Hepatocyte (in vitro differentiated cells): ENCODE measurements around the gene ARPP21. TPM values are rescaled to one million over a fixed set of nuclear protein-coding genes. Genes with fewer than 3 reads are reported as not detected.

ENCODE experiments used
- DNase-seq: peaks from one replicate; pipeline ENCODE4 v3.0.0-alpha.2; 2016; ENCODE audit warnings: low spot score
- H2AFZ ChIP-seq: fragments of 200-600 bp; sonication (generic); 2 replicates; pipeline ENCODE4 v1.6.0; 2016; ENCODE audit warnings: antibody characterized with exemption, mild to moderate bottlenecking
- H3K27ac ChIP-seq: fragments of 200-600 bp; sonication (generic); 2 replicates; pipeline ENCODE4 v1.5.1; 2016; ENCODE audit warnings: mild to moderate bottlenecking
- H3K27me3 ChIP-seq: fragments of 200-600 bp; sonication (generic); 2 replicates; pipeline ENCODE4 v1.6.1; 2016
- H3K36me3 ChIP-seq: fragments of 200-600 bp; sonication (generic); replicated peaks from 2 replicates; pipeline ENCODE4 v1.5.1; 2016; ENCODE audit warnings: low read depth; ENCODE audit not compliant: insufficient read depth
- H3K4me1 ChIP-seq: fragments of 200-600 bp; sonication (generic); 2 replicates; pipeline ENCODE4 v1.5.1; 2016; ENCODE audit warnings: mild to moderate bottlenecking, moderate library complexity; ENCODE audit not compliant: insufficient read depth
- H3K4me2 ChIP-seq: fragments of 200-600 bp; sonication (generic); 2 replicates; pipeline ENCODE4 v1.6.0; 2016
- H3K4me3 ChIP-seq: fragments of 200-600 bp; sonication (generic); 2 replicates; pipeline ENCODE4 v1.5.1; 2016; ENCODE audit warnings: mild to moderate bottlenecking
- H3K79me2 ChIP-seq: fragments of 200-600 bp; sonication (generic); 2 replicates; pipeline ENCODE4 v1.6.0; 2017; ENCODE audit warnings: mild to moderate bottlenecking
- H3K9me2 ChIP-seq: fragments of 200-600 bp; sonication (generic); replicated peaks from 2 replicates; pipeline ENCODE4 v1.6.0; 2017; ENCODE audit warnings: mild to moderate bottlenecking; ENCODE audit not compliant: insufficient read depth
- H3K9me3 ChIP-seq: fragments of 200-600 bp; sonication (generic); 2 replicates; pipeline ENCODE4 v1.5.1; 2016; ENCODE audit warnings: low read depth, mild to moderate bottlenecking
- H4K20me1 ChIP-seq: fragments of 200-600 bp; sonication (generic); 2 replicates; pipeline ENCODE4 v1.6.0; 2016; ENCODE audit warnings: mild to moderate bottlenecking; ENCODE audit not compliant: insufficient read depth, poor library complexity, severe bottlenecking
- CTCF ChIP-seq: fragments of 200-600 bp; sonication (generic); IDR thresholded peaks from 2 replicates; pipeline ENCODE4 v1.5.1; 2016; ENCODE audit warnings: antibody characterized with exemption, mild to moderate bottlenecking; ENCODE audit not compliant: poor library complexity
- EZH2 ChIP-seq: fragments of 200-600 bp; sonication (generic); IDR thresholded peaks from 2 replicates; pipeline ENCODE4 v1.6.1; 2016; ENCODE audit warnings: antibody characterized with exemption, mild to moderate bottlenecking, borderline replicate concordance
- EZH2phosphoT487 ChIP-seq: fragments of 200-600 bp; sonication (generic); IDR thresholded peaks from one replicate; pipeline ENCODE4 v1.6.1; 2018; ENCODE audit warnings: antibody characterized with exemption, mild to moderate bottlenecking, low read depth, moderate library complexity; ENCODE audit not compliant: unreplicated experiment, severe bottlenecking
- WGBS: methylation state at CpG from one replicate; pipeline ENCODE4 v1.1.6; 2016; ENCODE audit warnings: low lambda C conversion rate; ENCODE audit errors: missing lambda C conversion rate; 5-methylcytosine and 5-hydroxymethylcytosine counted together
- polyA plus RNA-seq: library from polyadenylated mRNA; unstranded; fragments of >200 nt; fragmentation: Nextera tagmentation; extraction: Ambion mirVana; gene quantifications from 2 replicates; pipeline ENCODE4 v1.2.1, GENCODE V29; 2016
- total RNA-seq: library from RNA; depleted of rRNA; stranded (reverse); fragments of >200 nt; gene quantifications from 2 replicates; pipeline ENCODE4 v1.2.3, GENCODE V29; 2014

The ARPP21 gene
- total and polyA plus RNA-seq, 2 experiments from 2014 or later = 0.19 TPM; not detected in 1

GRCh38 chr3:35780800-35781199 lies 141.5 kb downstream of the ARPP21 start:
- TF ChIP-seq EZH2phosphoT487 (no peak), EZH2 (no peak), CTCF (no peak)
- 37% methylated on average over 3 of the region's 3 CpGs for WGBS
- no peak overlapping the region for H3K27ac ChIP-seq

GRCh38 chr3:35781558-35781957 lies 142.2 kb downstream of the ARPP21 start:
- TF ChIP-seq EZH2 (no peak), EZH2phosphoT487 (no peak), CTCF (no peak)
- H3K79me2 ChIP-seq = no peaks in the 10 kb centered on the region
- H3K4me1 ChIP-seq = peaks cover 7% of the 10 kb centered on the region
- no peak overlapping the region for H3K4me3 ChIP-seq
- no peaks in the 10 kb centered on the region for H3K9me3 ChIP-seq
- no peaks in the 10 kb centered on the region for H3K9me2 ChIP-seq
- H3K4me2 ChIP-seq = no peak overlapping the region
- H4K20me1 ChIP-seq = no peaks in the 10 kb centered on the region
- no peak for DNase-seq
- H2AFZ ChIP-seq = no peak overlapping the region
- H3K36me3 ChIP-seq = no peaks in the 10 kb centered on the region
- H3K27ac ChIP-seq = no peak overlapping the region
- H3K27me3 ChIP-seq = no peaks in the 10 kb centered on the region

More at GRCh38 chr3:35780800-35781199, 141.5 kb downstream of the ARPP21 start:
- Histone ChIP-seq H3K4me3 (no peak overlapping the region), H3K79me2 (no peaks in the 10 kb centered on the region), H3K9me2 (no peaks in the 10 kb centered on the region), H3K4me2 (no peak overlapping the region), H3K36me3 (no peaks in the 10 kb centered on the region), H3K4me1 (peaks cover 7% of the 10 kb centered on the region), H3K27me3 (no peaks in the 10 kb centered on the region), H3K9me3 (no peaks in the 10 kb centered on the region), H4K20me1 (no peaks in the 10 kb centered on the region), H2AFZ (no peak overlapping the region)
- no peak for DNase-seq

- H4K20me1 ChIP-seq = no peaks in the 10 kb centered on the region
- H3K9me2 ChIP-seq = no peaks in the 10 kb centered on the region
- no peaks in the 10 kb centered on the region for H3K9me3 ChIP-seq
- H3K4me3 ChIP-seq = no peak overlapping the region
- H3K27ac ChIP-seq = no peak overlapping the region
- no peaks in the 10 kb centered on the region for H3K36me3 ChIP-seq
- DNase-seq = no peak
- H3K4me2 ChIP-seq = no peak overlapping the region
- peaks cover 7% of the 10 kb centered on the region for H3K4me1 ChIP-seq
- H2AFZ ChIP-seq = no peak overlapping the region
- no peaks in the 10 kb centered on the region for H3K27me3 ChIP-seq
- H3K79me2 ChIP-seq = no peaks in the 10 kb centered on the region
- no peak for TF ChIP-seq EZH2
- TF ChIP-seq EZH2phosphoT487 = no peak
- TF ChIP-seq CTCF = no peak
- WGBS = 77% methylated on average over 1 of the region's 1 CpG
Measured at GRCh38 chr3:35782355-35782754, 143.0 kb downstream of the ARPP21 start.

GRCh38 chr3:35784169-35784568 lies 144.8 kb downstream of the ARPP21 start:
- Histone ChIP-seq H3K9me2 (no peaks in the 10 kb centered on the region), H3K79me2 (no peaks in the 10 kb centered on the region), H2AFZ (no peak overlapping the region), H3K9me3 (no peaks in the 10 kb centered on the region), H3K4me2 (no peak overlapping the region), H3K4me1 (peaks cover 10% of the 10 kb centered on the region), H3K36me3 (no peaks in the 10 kb centered on the region), H3K4me3 (no peak overlapping the region), H4K20me1 (no peaks in the 10 kb centered on the region), H3K27ac (no peak overlapping the region), H3K27me3 (no peaks in the 10 kb centered on the region)
- WGBS = 63% methylated on average over 1 of the region's 1 CpG
- DNase-seq = no peak
- TF ChIP-seq EZH2 = no peak
- no peak for TF ChIP-seq CTCF
- TF ChIP-seq EZH2phosphoT487 = no peak
